Measurements from ENCODE around the gene HECTD4.

DNA sequence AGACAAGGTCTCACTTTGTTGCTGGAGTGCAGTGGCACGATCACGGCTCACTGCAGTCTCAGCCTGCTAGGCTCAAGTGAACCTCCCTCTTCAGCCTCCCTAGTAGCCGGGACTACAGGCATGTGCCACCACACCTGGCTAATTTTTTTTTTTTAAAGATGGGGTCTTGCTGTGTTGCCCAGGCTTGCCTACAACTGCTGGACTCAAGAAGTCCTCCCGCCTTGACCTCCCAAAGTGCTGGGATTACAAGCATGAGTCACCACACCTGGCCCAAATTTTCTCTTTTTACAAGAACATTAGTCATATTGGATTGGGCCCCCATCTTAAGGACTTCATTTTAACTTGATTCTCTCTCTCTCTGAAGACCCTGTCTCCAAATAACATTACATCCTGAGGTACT is 7.0 kb upstream of the HECTD4 start:
- TF ChIP-seq, protein P1, sequence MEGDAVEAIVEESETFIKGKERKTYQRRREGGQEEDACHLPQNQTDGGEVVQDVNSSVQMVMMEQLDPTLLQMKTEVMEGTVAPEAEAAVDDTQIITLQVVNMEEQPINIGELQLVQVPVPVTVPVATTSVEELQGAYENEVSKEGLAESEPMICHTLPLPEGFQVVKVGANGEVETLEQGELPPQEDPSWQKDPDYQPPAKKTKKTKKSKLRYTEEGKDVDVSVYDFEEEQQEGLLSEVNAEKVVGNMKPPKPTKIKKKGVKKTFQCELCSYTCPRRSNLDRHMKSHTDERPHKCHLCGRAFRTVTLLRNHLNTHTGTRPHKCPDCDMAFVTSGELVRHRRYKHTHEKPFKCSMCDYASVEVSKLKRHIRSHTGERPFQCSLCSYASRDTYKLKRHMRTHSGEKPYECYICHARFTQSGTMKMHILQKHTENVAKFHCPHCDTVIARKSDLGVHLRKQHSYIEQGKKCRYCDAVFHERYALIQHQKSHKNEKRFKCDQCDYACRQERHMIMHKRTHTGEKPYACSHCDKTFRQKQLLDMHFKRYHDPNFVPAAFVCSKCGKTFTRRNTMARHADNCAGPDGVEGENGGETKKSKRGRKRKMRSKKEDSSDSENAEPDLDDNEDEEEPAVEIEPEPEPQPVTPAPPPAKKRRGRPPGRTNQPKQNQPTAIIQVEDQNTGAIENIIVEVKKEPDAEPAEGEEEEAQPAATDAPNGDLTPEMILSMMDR (conservative IDR thresholded peaks at IDR 0.05; ENCODE audit: low read depth in 2 of 2), result no peak
- TF ChIP-seq POLR2AphosphoS5 (IDR thresholded peaks at IDR 0.05; ENCODE audit: low read depth) (no peak), JUNB (IDR thresholded peaks at IDR 0.05; ENCODE audit: unreplicated experiment) (no peak), EZH2 (IDR thresholded peaks at IDR 0.05; ENCODE audit: low read depth, unreplicated experiment) (no peak), EZH2phosphoT487 (IDR thresholded peaks at IDR 0.05; ENCODE audit: unreplicated experiment) (no peak)
- TF ChIP-seq, protein P2, sequence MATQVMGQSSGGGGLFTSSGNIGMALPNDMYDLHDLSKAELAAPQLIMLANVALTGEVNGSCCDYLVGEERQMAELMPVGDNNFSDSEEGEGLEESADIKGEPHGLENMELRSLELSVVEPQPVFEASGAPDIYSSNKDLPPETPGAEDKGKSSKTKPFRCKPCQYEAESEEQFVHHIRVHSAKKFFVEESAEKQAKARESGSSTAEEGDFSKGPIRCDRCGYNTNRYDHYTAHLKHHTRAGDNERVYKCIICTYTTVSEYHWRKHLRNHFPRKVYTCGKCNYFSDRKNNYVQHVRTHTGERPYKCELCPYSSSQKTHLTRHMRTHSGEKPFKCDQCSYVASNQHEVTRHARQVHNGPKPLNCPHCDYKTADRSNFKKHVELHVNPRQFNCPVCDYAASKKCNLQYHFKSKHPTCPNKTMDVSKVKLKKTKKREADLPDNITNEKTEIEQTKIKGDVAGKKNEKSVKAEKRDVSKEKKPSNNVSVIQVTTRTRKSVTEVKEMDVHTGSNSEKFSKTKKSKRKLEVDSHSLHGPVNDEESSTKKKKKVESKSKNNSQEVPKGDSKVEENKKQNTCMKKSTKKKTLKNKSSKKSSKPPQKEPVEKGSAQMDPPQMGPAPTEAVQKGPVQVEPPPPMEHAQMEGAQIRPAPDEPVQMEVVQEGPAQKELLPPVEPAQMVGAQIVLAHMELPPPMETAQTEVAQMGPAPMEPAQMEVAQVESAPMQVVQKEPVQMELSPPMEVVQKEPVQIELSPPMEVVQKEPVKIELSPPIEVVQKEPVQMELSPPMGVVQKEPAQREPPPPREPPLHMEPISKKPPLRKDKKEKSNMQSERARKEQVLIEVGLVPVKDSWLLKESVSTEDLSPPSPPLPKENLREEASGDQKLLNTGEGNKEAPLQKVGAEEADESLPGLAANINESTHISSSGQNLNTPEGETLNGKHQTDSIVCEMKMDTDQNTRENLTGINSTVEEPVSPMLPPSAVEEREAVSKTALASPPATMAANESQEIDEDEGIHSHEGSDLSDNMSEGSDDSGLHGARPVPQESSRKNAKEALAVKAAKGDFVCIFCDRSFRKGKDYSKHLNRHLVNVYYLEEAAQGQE (IDR thresholded peaks at IDR 0.05; ENCODE audit: unreplicated experiment), result no peak

All from GM23338 (cell line).